ENCODE data around the gene THAP5.
"Not testable (repeated sequence)": the region's sequence is repeated elsewhere in the genome, so short reads cannot be mapped to it uniquely, and the experiment has no call there.

The THAP5 gene

DNA sequence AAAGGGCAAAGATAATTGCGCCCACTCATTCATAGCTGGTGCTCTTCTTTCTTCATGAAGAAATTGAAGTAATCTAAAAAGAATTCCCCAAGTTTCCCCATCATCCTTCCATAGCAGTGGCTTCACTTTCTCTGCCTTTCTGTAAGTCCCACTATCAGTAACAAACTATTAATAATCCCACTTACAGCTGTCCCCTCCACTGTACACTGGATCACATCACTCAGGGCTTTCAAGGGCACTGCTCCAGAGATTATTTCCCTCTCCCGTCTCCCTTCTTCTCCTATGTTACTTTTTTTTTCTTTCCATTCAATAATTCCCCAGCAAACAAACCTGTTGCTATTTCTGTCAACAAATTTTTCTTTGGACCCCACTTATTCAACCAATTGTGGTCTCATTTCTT lies 16.3 kb upstream of the THAP5 start:
- in situ Hi-C loops (cut with HindIII; ENCODE audit: low sequenced_read_pairs), result no loop called here

DNA sequence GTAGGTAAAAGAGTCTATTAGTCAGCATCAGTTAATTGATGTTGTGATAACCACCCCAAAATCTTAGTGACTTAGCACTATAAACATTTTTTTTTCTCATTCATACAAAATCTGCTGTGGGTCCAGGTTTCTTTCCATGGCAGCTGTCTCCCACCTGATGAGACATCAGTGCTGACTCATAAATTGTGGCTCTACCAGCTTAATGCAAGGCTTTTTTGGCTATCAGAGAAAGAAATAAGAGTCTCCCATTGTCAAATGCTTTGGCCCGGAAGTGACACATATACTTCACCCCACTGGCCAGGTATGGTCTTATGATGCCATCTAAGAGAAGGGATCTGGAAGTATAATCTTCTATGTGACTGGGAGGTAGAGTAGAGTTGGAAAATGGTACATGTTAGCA lies 14.7 kb upstream of the THAP5 start:
- in situ Hi-C loops (cut with HindIII; ENCODE audit: low sequenced_read_pairs), result no loop called here

DNA sequence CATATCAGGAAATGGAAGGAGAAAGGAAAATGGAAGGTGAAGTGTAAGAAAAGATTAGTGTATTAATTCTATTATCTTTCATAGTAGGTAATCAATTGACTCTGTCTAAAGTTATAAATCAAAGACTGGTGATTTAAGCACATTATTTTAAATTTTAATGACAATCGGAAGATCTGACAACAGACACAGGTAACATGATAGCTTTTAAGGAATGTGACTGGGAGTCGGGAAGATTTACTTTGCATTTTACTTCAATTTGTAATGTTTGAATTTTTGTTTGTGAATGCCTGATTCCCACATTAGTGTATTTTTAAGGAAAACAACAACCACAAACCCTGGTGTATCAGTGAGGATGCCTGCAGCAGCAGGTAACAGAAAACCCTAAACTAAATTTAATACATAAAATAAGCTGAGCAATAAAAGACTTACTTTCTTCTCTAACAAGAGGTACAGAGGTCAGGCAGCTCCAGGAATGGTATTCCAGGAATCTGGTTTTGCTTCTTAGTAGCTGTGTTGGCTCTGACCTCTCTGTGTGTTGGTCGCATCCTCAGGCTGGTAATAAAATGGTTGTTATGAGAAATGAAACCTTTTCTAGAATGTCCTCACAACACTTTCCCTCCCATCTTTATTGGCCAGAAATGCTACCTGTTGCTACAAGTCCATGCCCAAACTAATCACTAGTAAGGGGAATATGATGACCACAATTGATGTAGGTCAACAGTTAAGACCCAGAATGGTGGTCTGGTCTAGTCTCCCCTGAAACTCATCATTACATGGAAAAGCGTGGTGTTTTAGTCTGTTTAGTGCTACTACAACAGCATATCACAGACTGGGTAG lies 12.4 kb upstream of the THAP5 start:
- in situ Hi-C loops (cut with HindIII; ENCODE audit: low sequenced_read_pairs), result no loop called here

DNA sequence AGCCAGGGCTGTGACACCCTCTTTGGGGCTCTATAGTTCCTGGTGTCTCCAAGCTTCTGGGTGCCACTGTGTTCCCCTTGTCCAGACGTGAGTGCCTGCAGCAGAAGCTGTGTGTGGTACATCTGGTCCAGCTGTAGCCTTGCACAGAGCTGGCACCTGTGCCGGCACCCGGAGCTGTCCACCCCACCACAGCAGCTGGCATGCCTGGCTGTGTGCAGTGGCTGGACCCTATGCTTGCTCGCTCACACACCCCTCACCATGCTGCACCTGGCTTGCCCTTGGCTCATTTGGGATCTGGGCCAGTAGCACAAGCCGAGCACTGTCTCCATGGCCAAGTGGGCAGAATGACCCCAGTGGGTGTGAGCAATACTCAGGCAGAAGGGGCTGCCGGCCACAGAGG lies 10.8 kb upstream of the THAP5 start:
- in situ Hi-C loops (cut with HindIII; ENCODE audit: low sequenced_read_pairs), result no loop called here

DNA sequence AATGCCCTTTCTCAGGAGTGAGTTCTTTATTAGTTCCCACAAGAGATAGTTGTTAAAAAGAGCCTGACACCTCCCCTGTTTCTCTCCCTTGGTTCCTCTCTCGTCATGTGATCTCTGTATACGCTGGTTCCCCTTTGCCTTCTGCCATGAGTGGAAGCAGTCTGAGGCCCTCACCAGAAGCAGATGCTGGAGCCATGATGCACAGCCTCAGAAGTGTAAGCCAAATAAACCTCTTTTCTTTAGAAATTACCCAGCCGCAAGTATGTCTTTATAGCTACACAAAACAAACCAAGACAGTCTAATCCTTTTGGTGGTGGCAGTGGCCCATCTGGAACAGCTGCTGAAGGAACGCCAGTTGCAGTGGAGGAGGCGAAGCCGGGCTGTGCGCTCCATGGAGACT lies 9.4 kb upstream of the THAP5 start:
- in situ Hi-C loops (cut with HindIII; ENCODE audit: low sequenced_read_pairs), result no loop called here

DNA sequence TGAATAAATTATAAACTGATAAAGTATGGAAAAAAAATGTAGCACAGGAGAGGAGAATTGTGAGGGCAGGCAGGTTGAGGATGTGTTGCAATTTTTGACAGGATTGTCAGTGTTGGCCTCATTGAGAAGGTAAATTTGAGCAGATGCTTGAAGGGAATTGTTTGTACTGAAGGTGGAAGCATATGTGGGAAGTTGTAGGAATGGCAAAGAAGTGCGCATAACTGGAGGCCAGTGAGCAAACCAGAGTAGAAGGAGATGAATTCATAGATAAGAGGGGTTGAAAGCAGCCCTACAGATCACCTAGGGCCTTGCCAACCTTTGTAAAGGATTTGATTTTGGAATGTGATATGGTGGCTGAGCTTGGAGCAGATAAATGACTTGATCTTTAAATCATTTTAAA lies 6.6 kb upstream of the THAP5 start:
- in situ Hi-C loops (cut with HindIII; ENCODE audit: low sequenced_read_pairs), result no loop called here

DNA sequence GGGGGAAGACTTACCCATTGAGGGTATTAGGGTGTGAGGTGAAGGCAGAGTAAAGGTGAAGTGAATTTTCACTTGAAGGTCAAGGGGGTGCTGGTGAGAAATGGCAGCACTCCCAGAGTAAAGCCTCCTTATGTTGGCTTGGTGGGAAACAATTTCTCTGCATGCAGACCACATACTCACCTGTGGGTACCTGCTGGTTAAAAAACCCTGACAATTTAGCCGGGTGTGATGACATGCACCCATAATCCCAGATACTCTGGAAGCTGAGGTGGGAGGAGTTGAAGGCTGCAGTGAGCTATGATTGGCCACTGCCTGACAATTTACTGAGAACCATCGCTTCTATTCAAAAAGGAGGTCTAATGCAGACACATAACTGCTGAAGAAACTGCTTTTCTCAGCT lies 5.7 kb upstream of the THAP5 start:
- in situ Hi-C loops (cut with HindIII; ENCODE audit: low sequenced_read_pairs), result no loop called here

DNA sequence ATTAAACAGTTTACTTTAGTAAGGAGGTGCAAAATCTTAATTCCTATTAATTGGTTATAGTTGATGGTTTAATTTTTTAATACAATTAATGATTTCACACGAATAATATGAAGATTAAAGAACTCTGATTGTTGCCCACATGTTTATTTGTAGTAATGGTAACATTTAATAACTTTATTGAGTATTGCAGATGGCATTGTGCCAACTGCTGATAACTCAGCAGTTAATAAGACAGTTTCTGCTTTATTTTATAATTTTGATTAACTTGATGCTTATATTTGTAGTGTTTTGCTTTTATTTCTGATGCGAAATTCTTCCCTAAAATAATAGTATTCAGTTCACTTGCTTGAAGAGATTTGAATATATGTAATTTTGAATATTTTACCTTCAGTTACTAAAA lies 3.0 kb upstream of the THAP5 start:
- in situ Hi-C loops (cut with HindIII; ENCODE audit: low sequenced_read_pairs), result no loop called here

DNA sequence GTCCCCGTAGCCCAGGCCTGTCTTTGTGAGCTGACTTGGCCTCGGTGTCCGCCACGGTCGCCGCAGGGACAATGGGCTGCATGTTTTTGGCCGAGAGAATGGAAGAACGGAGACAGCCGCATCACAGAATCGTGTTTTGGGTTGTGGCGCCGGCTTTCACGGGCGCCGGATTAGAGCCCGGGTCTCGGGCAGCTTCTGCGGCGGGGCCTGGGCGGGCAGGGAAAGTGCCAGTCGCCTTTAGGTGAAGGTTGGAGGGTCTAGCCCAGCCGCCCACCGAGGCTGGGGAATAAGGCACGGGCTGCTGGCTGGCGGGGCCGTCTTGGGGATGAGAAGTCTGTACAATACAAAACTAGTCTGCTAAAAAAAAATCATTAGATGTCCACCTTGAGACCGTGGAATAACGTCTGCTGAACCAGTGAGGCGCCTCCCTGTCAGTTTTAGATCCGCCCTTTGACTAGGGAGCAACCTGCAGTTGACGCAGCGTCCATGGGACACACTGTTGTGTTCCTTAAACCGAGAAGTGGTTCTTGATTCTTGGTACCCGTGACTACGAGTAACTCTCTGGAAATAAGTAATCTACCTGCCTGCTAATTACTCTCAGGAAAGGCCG lies 745 bp upstream of the THAP5 start:
- in situ Hi-C loops (cut with HindIII; ENCODE audit: low sequenced_read_pairs), result no loop called here

DNA sequence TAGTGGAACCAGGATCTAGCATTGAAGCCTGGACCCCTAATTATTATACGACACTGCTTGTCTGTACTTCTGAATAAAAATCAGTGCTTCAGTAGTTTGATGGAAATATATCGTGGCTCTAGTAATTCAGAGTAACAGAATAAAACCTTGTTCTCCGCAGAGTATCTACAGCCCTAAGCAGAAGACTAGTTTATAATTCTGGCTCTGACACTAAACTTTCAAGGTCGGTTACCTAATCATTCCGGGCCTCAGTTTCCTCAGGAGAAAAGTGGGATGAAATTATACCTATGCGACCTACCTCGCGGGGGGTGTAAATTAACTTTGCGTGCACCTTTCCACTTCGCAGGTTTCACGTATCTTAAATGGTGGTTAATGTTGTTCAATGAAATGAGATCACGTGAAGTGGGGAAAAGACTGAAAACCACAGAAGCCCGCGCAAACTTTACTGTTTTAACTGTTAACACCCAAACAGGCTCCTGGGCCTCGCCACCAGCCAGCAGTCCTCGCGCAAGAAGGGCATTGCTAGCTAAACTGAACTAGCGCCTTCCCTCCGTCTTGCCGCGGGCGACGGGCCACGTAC lies 615 bp downstream of the THAP5 start:
- in situ Hi-C loops (cut with HindIII; ENCODE audit: low sequenced_read_pairs), result no loop called here

DNA sequence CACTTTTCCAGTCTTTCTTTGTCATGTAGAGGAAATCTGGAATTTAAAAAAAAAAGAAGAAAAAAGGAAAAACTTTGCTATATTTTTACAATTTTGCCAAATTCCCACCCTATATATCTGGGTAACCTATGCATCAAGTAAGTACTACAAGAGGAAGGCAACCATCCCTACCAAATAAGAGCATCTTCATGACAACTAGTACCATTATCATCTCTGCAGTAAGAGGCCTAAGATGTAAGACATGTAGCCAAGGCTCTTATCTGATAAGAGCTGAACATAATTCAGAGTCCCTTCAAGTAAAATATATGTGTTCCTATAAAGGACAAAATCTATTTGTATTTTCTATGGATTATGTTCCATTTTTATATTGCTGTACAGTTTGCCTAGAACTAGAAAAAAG lies 3.5 kb downstream of the THAP5 start:
- in situ Hi-C loops (cut with HindIII; ENCODE audit: low sequenced_read_pairs), result no loop called here

DNA sequence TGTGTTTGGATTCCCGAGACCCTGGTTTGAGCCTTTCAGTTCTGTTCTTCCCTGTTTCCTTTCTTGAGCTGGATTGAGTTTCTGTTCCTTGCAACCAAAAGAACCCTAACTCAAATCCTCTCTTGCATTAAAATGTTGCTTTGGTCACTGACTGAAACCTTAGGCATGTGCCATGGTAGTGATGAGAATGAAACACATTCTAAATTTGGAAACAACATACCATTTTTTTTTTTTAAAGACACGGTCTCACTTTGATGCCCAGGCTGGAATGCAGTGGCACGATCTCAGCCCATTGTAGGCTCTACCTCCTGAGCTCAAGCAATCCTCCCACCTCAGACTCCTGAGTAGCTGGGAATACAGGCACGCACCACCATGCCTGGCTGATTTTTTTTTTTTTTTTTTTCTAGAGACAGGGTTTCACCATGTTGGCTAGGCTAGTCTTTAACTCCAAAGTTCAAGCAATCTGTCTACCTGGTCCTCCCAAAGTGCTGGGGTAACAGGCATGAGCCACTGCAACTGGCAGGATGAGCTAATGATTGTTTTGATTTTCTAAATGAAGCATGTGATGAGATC lies 8.4 kb downstream of the THAP5 start:
- in situ Hi-C loops (cut with HindIII; ENCODE audit: low sequenced_read_pairs), result no loop called here

DNA sequence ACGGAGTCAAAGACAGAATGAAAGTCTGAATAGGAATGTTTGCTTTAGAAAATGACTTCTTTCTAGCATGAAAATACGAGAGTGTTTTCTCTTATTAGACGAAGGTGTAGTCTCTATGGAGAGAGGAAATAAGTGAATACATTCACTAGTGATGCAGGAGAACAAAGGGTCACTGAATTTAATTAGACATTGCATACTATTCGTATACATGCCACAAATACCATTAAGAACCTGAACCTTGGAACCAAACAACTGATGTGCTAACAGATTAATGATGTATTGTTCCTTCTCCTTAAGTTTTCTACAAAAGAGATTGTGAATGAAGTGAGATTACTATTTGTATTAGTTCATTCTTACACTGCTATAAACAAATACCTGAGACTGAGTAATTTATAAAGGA lies 10.3 kb downstream of the THAP5 start:
- in situ Hi-C loops (cut with HindIII; ENCODE audit: low sequenced_read_pairs), result no loop called here

DNA sequence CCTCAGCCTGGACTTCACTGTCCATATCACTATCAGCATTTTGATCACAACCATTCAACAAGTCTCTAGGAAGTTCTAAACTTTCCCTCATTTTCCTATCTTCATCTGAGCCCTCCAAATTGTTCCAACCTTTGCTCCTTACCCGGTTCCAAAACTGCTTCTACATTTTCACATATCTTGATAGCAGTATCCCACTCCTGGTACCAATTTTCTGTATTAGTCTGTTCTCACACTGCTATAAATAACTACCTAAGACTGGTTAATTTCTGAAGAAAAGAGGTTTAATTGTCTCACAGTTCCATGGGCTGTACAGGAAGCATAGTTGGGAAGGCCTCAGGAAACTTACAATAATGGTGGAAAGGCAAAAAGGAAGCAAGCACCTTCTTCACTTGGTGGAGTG lies 11.9 kb downstream of the THAP5 start:
- in situ Hi-C loops (cut with HindIII; ENCODE audit: low sequenced_read_pairs), result no loop called here

DNA sequence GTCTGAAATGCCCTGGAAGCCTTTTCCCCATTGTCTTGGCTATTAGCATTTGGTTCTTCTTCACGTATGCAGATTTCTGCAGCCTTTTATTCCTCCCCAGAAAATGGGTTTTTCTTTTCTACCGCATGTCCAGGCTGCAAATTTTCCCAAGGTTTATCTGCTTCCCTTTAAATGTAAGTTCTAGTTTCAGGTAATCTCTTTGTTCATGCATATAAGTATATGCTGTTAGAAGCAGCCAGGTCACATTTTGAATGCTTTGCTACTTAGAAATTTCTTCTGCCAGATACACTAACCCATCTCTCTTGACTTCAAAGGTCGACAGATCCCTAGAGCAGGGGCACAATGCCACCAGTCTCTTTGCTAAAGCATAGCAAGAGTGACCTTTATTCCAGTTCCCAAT lies 12.3 kb downstream of the THAP5 start:
- in situ Hi-C loops (cut with HindIII; ENCODE audit: low sequenced_read_pairs), result no loop called here

DNA sequence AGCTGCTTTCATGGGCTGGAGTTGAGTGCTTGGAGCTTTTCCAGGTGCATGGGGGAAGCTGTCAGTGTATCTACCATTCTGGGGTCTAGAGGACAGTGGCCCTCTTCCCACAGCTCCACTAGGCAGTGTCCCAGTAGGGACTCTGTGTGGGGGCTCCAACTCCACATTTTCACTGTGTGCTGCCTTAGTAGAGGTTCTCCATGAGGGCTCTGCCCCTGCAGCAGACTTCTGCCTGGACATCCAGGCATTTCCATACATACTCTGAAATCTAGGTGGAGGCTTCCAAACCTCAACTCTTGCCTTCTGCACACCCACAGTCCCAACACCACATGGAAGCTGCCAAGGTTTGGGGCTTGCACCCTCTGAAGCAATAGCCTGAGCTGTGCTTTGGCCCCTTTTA lies 12.8 kb downstream of the THAP5 start:
- in situ Hi-C loops (cut with HindIII; ENCODE audit: low sequenced_read_pairs), result not testable (repeated sequence)

DNA sequence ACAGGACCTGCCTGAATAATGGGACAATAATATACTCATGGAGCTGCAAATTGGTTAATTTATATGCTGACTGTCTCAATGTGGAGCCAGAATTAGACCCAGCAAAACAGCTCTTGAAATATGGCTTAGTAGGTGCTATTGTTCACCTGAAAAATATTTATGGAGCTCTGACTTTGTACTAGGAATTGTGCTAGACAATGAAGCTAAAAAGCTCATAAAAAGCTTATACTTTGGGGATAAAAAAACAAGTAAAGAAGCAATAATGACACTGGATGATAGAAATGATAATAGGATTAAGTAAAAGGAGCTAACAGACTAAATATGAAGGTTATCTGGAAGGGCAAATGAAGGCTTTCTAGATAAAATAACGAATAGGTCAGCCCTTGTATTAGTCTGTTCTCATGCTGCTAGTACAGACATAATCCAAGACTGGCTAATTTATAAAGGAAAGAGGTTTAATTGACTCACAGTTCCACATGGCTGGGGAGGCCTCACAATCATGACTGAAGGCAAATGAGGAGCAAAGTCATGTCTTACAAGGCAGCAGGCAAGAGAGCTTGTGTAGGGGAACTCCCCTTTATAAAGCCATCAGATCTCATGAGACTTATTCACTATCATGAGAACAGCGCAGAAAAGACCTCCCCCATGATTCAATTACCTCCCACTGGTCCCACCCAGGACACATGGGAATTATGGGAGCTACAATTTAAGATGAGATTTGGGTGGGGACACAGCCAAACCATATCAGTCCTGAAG lies 21.2 kb downstream of the THAP5 start:
- in situ Hi-C loops (cut with HindIII; ENCODE audit: low sequenced_read_pairs), result not testable (repeated sequence)

DNA sequence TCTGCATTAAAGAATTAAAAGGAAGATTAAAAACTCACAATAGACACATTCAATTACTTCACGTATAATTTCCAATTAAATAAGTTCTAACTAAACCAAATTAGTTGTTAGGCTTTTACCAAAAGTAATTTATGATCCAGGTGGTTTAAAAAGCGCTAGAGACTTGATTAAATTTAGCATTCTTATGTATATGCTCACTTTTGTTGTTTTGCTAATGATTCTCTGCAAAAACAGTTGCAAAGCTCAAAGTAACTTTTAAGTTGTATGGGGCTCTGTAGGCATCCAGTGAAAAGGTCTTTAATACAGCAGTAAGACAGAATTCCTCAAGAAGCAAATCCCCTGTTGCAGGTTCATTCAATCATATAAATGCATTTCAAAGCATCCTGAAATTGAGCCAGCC lies 28.0 kb downstream of the THAP5 start:
- in situ Hi-C loops (cut with HindIII; ENCODE audit: low sequenced_read_pairs), result no loop called here

DNA sequence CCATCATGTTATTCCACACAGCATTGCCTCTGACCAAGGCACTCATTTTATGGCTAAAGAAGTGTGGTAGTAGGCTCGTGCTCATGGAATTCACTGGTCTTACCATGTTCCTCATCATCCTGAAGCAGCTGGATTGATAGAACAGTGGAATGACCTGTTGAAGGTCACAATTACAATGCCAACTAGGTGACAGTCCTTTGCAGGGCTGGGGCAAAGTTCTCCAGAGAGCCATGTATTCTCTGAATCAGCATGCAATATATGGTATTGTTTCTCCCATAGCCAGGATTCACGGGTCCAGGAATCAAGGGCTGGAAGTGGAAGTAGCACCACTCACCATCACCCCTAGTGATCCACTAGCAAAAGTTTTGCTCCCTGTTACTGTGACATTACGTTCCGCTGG lies 30.8 kb downstream of the THAP5 start:
- in situ Hi-C loops (cut with HindIII; ENCODE audit: low sequenced_read_pairs), result not testable (repeated sequence)

DNA sequence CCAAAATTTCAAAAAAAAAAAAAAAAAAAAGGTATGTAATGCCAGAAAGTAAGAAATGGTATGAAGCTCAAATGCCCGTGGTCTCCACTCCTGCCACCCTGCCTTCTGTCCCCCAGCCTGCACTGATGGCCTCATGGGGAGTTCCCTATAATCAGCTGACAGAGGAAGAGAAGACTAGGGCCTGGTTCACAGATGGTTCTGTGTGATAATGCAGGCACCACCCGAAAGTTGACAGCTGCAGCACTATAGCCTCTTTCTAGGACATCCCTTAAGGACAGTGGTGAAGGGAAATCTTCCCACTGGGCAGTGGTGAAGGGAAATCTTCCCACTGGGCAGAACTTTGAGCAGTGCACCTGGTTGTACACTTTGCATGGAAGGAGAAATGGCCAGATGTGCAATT lies 31.3 kb downstream of the THAP5 start:
- in situ Hi-C loops (cut with HindIII; ENCODE audit: low sequenced_read_pairs), result not testable (repeated sequence)

DNA sequence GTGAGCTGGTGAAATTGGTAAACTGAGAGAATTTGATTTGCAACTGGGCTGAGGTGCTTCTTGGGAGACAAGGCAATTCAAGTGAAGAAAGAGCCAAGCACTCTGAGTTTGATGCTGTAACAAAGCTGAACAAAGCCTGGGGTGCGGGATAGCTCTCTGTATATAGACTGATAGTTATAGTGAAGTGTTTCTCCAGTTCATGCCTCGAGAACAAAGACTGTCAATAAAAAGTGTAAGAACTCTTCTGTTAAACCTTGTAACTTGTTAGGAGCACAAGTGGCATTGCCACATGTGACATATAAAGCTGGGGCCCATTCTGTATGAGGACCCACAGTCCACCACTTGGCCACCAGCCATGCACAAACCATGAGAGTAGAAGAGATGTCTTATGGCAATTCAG lies 32.3 kb downstream of the THAP5 start:
- in situ Hi-C loops (cut with HindIII; ENCODE audit: low sequenced_read_pairs), result no loop called here
